Fibroblast of lung (primary cell): ENCODE measurements around the gene COL4A1.

Experiments used
- CTCF ChIP-seq, 2 donors: IDR thresholded peaks in 1 of 2; conservative IDR thresholded peaks in 1 of 2; 1 replicate in 1 of 2; 2 replicates in 1 of 2; pipeline ENCODE4 v1.5.1; 2011 to 2012; ENCODE audit warnings: low read length in 2 of 2, control low read depth in 1 of 2, inconsistent platforms in 1 of 2, low read depth in 1 of 2, mild to moderate bottlenecking in 1 of 2
- EZH2 ChIP-seq: IDR thresholded peaks from 2 replicates; pipeline ENCODE4 v1.5.1; 2012; ENCODE audit warnings: low read length, control low read depth, mild to moderate bottlenecking; ENCODE audit errors: missing control alignments

- TF ChIP-seq CTCF (conservative IDR thresholded peaks at IDR 0.05 in 1 of 2, IDR thresholded peaks at IDR 0.05 in 1 of 2; ENCODE audit: low read depth in 1 of 2, low read length in 2 of 2) (no peak), EZH2 (no peak)
Observed at GRCh38 chr13:110338441-110339101, 31.6 kb upstream of the COL4A1 start.
